GM18517 (cell line): ENCODE results near the gene TMPRSS7.
"Not testable (repeated sequence)": the region's sequence is repeated elsewhere in the genome, so short reads cannot be mapped to it uniquely, and the experiment has no call there.

Experiments
- ATAC-seq: cut with Tn5 transposase; IDR thresholded peaks from one replicate; pipeline ENCODE4 v1.9.1; 2021; ENCODE audit warnings: mild to moderate bottlenecking, moderate library complexity; ENCODE audit not compliant: unreplicated experiment

Gene TMPRSS7

DNA sequence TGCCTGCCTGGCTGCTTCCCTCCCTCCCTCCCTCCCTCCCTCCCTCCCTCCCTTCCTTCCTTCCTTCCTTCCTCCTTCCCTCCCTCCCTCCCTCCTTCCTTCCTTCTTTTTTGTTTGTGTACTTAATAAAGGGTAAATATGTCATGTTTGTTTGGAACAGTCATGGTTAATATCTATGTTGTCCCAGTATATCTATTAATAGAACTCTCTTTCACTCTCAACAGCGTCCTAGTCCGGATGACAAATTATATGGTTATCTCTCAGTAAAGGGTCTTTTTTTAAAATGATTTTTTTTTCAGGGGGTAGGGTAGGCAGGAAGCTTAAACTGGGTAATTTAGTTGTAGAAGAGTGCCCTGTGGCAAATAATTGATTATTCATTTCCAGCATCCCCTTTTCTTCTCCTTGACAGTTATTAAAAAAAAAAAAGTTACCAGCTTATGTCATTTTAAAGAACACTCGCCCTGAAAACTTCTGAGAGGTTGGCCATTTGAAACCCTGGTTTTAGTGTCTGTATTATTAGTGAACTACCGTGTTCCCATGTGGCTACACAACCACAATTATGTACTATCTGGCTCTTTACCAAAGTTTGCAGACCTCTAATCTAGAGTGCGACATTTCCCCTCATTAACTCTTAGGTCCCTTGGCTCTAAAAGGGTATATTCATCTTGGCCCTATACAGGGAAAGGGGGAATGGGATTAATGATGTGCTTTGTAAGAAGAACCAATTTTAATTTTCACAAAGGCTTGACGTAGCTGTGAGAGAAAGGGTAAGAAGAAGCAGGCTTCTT, 22.1 kb upstream of the TMPRSS7 start:
- ATAC-seq: no peak

DNA sequence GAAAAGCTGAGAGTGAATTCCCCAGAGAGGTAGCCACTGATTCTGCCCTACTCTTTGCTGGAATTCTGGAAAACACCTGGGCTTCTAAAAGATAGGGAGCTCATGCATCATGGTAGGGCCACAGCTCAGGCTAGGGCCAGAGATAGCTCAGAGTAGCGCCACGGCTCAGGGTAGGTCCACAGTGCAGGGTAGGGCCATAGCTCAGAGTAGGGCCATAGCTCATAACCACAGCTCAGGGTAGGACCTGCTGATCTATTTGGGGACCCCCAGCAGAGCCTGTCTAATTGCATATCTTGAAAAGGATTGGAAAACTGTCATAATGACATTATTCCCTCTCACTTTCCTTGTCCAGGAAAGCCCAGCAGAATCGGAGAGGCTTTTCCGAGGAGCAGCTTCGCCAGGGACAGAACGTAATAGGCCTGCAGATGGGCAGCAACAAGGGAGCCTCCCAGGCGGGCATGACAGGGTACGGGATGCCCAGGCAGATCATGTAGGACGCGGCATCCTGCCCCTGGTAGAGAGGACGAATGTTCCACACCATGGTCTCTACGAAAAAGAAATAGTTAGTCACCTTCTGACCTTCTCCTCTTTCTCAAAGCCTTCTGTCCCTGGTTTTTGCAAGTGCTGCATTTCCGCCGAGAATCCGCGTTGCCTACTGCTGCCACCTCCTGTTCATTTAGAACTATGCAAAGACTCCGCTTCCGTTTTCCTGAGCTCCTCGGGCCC, 21.3 kb upstream of the TMPRSS7 start:
- ATAC-seq: peak; percentile 86

DNA sequence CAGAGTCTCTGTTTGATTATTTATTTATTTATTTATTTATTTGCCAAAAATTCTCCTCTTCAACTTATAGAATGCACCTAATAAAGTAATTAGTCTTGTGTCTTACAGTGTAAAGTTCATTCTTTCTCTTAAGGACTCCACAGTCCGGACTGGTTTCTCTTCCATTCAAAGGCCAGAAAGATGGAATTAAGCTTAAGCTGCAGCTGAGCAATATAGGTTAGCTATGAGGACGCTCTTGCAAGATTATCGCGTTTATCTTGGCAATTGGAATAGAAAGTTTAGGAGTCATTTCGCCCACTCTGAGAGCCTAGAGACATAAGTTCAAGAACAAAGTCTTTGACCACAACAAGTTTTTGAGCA, 20.8 kb upstream of the TMPRSS7 start:
- peak; percentile 27 for ATAC-seq

DNA sequence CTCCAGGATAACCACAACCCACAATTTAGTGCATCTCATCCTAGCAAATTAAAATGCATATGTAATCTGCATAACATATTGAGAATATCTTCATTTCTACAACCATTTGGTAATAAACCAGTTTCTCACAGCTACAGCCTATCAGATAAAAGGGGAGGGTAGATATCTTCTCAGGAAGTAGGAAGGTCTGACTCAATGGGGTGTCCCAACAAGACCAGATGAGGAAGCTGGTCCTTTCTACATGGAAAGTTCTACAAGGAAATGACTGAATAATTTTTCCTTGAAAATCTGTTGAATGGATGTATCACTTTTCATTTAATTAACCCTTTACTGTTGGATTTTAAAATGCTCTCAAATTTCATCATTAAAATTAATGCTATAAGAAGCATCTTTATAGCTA, 17.4 kb upstream of the TMPRSS7 start:
- ATAC-seq: no peak

DNA sequence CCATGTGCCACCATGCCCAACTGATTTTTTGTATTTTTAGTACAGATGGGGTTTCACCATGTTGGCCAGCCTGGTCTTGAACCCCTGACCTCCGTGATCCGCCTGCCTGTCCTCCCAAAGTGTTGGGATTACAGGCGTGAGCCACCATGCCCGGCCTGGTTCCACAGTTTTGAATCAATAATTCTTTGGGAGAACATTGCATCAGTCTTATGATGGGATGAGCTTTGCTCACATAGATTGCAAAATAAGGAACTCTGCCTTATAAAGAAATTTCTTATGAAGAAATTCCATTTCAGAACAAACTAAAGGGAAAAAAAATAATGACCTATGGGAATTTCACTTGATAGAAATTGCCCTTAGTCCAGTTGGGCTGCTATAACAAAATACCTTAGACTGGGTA, 15.8 kb upstream of the TMPRSS7 start:
- ATAC-seq: no peak

DNA sequence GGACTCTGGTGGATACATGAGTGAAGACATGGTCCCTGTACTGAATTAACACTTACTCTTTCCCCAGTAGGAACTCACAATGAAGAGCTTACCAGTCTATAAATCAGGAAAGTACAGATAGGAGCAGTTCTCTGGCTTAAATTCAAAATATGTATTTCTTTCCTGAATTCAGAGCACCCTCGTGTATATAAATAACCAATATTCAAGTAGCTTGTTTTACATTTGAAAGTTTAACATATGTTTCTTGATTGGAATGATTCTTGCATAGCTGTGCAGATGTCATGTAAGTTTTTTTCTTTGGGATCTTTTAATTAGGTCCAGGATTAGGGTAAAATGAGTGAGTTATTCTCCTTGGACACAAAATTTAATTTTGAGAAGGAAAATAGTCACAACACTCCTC, 14.8 kb upstream of the TMPRSS7 start:
- no peak for ATAC-seq

DNA sequence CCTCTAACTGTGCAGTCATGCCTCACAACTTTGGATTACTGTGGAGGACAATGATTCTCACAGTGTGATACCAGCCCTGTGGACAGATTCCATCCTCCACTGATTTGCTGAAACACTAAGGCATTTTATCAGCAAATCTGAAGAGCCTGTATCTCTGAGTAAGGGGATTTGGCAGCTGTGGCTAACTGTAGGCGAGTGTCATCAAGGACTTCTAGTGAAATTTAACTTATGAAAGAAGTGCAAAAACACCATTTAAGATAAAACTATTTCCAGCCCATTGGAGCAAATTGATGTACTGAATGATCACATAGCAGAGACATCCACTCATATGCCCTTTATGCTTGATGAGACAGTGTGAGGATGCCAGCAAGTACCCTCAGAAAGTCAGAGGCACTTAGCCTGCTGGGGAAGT, 13.9 kb upstream of the TMPRSS7 start:
- no peak for ATAC-seq

DNA sequence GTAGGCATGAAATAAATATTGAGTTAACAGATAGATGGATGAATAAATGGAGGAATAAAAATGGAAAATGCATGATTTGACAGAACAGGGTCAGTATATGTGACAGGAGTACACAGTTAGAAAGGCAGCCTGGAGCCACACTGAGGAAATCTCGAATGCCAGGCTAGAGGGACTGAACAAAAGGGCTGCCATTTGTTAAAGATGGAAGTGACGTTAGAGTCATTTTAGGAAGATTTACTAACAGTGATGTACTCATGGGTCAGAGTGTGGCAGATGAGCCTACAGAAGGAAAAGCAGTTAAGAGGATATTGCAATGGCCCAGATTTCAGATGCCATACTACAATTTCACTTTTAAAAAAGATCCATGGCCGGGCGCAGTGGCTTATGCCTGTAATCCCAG, 7.4 kb upstream of the TMPRSS7 start:
- ATAC-seq: no peak

DNA sequence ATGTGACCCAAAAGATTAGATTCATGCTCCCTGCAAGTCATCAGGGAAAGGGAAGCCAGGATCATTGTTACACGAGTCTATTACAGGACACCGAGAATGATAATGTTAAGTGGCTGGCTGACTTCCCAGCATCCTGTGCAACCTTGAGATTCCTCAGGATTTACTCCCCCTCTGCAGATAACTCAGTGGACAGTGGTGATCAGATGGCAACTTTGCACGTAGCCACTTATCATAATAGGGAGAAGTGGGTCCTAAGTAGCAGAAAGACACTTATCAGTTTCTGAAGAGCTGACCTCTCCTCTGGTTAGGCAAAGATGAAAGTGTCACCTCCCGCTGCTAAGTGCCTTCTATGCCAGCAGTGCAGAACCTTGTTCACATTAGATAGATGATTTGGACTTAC, 6.7 kb upstream of the TMPRSS7 start:
- no peak for ATAC-seq

DNA sequence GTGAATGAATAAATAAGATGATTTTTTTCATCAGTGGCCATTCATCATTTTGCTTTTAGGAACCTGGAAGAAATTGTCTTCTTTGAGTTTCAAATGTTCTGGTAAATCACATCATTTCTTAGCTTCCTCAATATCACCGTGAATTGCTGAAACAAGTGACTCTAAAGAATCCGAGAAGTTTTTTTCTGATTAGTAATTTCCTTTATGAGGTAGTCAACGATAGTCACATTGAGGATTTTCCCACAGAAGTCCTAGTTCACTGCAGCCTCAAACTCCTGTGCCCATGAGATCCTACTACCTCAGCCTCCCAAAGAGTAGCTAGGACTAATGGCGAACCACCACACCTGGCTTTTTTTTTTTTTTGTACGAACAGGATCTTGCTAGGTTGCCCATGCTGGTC, 3.6 kb upstream of the TMPRSS7 start:
- no peak for ATAC-seq

DNA sequence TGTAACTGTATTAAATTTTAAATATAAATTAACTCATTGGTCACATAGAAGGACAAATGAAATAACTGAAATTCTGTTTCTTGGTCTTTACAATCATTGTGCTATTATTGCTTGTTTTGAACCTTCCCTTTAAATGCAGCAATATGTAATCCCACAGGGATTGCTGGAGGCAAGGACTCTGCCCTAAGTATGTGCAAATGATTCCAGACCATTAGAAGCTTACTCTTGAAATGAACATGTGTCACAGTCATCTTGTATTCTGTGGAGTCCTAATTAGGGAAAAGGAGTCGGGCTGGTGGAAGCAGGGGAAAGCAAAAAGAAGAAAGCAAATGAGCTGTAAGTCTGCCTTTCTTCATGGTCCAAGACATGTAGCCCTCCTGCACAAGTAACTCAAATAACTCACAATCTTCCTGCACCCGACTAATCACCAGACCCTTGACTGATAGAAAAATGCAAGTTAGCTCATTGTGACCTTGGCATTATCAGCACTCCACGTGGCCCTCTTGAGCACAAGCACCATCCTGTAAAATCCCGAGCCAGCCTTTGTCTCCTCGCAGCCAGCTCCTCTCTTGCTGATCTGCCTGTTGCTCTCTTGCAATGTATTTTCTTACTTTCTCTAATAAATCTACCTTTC, 2.3 kb upstream of the TMPRSS7 start:
- ATAC-seq: no peak

DNA sequence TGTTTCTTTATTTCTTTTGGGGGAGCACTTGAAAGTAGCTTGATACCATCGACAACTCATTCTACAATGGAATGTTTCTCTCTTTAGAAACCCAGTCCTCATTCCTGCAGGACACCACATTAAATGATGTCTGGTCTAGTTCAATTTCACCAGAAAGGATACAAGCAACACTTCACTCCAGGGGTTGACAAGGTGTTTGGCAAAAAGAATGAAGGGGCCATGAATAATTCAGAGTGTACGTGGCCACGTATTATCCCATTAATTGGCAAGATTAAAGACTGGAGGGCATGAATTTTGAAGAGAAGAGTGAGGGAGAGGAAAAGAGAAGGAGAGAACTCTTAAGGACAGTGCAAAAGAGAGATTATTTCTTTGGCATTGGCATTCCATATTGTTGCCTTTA, 705 bp downstream of the TMPRSS7 start:
- ATAC-seq: no peak

DNA sequence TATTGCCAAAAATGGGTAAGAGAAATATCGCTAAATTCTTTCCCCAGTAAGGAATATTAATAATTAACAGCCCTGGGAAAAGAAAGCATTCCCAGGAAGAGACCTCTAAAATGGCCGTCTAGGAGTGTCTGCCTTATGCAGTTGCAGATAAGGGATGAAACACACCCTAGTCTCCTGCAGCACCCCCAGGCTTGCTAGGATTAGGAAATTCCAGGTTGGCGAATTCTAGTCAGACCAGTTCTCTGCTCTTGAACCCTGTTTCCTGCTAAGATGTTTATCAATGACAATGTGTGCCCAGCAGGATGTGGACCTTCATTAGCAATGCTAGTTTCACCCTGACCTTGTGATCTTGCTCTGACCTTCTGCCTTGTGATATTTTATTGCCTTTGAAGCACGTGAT, 2.7 kb downstream of the TMPRSS7 start:
- ATAC-seq: not testable (repeated sequence)

DNA sequence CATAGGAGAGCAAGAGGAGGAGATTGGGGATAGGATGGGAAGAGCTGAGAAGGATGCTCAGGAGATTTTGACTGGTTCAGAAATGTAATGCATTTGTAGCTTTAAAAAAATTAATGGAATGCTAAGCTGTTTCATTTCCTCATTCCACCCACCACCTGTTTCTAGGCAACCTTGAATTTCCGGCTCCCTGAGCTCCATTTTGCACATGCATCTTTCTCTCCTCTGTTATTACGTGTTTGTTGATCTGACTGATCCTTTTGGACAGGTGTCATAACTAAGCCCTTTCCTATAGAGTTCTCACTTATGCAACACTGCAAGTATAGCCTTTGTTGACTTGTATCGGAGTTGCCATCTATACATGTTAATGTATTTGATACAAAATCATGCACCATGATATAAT, 4.3 kb downstream of the TMPRSS7 start:
- ATAC-seq: no peak

DNA sequence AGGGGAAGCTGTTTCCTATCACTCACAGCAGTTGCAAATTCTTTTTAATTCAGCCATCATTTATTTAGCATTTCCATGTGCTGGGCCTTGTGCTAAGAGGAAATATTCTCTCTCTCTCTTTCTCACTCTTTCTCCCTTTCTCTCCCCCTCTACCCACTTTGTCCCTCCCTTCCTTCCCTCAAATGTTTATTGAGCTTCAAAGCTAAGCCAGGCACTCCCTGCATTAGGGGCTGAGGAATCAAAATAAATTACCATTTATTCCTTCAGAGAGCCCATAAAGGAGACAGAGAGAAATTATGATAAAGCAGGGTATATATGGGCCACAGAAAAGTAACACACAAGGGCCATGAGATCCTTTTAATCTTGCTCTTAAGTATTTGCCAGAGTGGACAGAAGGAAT, 6.8 kb downstream of the TMPRSS7 start:
- no peak for ATAC-seq

DNA sequence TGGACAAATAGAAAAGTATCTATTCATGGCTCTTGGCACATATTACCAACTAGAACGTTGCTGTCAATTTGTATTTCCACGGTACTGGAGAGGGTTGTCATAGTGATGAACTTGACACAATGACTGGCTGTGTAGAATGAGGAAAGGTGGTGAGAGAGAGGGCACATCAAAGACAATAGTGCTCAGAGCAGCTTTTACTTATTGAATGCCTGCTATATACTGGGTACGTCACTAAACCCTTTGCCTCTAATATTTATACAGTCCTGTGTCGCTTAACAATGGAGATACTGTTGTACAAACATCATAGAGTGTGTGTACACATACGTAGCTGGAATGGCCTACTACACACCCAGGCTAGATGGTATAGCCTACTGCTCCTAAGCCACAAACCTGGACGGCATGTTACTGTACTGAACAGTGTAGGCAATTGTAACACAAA, 8.3 kb downstream of the TMPRSS7 start:
- no peak for ATAC-seq

DNA sequence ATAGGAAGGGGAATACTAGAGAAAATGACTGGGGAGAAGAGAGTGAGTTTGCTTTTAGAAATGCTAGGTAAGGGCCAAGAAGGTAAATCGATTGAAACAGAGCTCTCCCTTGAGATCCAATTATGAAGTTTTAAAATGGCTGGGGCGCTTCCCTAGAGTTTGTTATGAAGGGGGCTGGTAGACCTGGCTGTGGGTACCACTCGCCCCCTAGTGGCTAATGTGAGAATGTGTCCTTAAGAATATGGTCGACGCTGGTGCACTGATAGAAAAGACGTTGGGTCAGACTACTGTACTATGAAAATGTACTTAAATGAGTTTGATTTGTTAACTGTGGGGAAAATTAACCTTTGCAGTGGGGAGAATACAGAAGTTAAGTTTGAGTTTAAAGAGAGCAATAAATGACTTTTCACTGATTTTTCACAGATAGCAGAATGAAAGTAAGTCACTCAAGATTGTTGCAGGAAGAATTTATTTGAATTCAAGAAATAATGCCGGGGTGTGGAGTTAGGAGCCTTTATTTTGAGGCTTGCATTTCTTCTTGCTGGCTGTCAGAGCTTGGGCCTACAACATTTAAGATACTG, 9.2 kb downstream of the TMPRSS7 start:
- peak; percentile 94 for ATAC-seq

DNA sequence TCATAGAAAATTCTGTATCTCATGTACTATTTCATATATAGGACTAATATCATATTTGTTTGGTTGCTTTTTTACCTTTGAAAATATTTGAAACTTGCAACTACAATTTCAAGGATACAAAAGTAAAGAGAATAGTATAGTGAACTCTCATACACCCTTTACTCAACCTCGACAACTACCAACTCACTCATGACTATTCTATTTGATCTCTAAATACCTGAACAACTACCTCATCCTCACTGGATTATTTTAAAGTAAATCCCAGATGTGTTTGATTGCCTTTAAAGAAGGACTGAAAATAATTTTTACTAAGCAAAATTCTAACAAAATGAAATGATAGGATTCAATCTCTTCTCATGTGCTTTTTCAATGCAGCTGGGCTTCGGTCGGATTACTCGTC, 12.1 kb downstream of the TMPRSS7 start:
- ATAC-seq: no peak

DNA sequence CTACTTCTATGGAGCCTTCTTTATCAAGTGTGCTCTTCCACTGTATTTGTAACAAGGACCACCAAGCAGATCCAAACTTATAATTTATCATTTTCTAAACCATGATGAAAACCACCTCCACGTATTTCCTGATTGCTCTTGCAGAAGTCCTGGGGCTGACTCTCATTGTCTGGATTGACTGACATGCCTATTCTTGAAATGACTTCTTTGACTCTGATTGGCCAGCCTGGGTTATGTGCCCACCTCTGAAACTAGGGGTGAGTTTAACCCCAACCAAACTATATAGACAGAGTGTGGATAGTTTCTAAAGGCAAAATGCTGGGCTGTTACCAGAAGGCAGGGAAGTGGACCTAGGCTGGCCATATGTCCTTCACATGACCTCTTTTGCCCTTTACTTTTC, 12.7 kb downstream of the TMPRSS7 start:
- no peak for ATAC-seq

DNA sequence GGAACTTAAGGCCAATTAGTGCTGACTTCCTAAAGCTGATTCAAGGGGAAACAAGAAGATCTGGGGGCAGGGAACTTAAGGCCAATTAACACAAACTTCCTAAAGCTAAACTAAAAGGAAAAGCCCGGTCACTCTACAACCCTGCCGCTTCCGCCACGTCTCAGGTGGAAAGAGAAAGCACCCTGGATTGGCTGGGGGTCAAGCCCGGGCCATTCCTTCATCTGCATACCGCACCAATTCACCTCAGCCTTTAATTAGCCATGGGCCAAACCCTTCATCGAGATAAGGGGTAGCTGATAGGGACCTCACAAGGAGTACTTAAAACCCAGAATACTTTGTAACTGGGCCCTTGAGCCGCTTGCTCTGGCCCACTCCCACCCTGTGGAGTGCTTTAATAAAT, 14.4 kb downstream of the TMPRSS7 start:
- ATAC-seq: no peak

DNA sequence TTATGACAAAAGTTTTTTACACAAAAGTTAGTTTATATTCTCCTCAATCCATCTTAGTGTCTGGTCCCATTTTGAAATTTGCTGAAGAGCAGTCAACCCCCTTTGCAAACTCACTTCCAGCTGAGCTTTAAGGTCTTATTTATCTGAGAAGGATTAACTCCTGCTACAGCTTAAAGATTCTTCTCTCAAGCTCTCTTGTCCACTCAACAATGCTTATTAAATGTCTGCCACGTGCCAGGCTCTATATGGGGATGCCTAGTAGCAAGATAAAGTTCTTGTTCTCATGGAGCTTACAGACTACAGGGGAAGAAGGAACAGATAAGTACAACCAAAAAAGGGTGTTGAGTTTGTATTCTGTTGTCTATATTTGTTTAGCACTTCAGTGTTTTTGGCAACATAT, 18.7 kb downstream of the TMPRSS7 start:
- no peak for ATAC-seq

DNA sequence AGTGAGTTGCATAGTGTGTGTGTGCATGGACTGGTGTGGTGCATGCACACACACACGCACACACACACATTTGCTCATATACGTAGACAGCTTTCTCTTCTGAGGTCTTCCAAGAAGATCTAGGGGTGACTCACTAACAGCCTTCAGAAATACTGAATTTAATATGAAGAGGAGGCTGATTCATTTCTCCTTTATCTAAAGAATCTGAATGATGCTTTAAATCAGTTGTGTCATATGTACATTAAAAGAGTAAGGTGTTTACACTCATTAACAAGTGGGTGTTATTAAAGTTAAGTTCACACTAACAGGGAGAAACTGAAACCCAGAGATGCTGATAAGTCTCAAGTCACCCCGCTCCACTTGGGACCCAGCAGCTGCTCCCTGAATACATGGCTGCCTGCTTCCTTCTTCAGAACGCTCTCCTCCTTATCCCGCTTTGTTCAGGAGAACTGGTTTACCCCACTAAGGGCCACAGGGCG, 22.0 kb downstream of the TMPRSS7 start:
- no peak for ATAC-seq
